ENCODE results near the gene APOBEC4. TPM values are rescaled to one million over a fixed set of nuclear protein-coding genes. Genes with fewer than 3 reads are reported as not detected.
"Not testable (repeated sequence)": the region's sequence is repeated elsewhere in the genome, so short reads cannot be mapped to it uniquely, and the experiment has no call there.

Gene APOBEC4
- total RNA-seq, 2 experiments from 2014 or later: not detected

DNA sequence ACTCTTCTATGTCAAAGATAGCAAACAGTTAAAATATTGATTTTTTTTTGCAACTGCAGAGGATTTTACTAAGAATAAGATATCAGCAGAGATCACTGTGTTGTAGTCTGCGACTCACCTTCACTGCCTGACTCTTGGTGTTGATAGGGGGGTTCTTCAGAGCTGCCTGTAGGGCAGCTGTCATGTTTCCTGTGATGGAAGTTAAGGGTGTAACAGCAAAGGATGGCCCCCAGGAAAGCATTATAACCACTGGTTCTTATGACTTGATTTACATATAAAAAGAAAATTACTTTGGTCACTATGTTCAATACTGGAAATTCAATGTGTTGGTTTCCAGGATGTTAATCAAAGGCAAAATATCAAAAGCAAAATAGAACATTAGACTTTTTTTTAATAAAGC lies 20.2 kb downstream of the APOBEC4 start:
- Mint-ChIP-seq H3K27me3 (peaks cover 4% of the 10 kb centered on the region), H3K9me3 (no peaks in the 10 kb centered on the region), H3K27ac (peak overlapping the region; percentile 92), H3K4me3 (peak overlapping the region; percentile 99), H3K4me1 (peaks cover 52% of the 10 kb centered on the region), H3K36me3 (peaks cover 29% of the 10 kb centered on the region)
- no peak for DNase-seq

DNA sequence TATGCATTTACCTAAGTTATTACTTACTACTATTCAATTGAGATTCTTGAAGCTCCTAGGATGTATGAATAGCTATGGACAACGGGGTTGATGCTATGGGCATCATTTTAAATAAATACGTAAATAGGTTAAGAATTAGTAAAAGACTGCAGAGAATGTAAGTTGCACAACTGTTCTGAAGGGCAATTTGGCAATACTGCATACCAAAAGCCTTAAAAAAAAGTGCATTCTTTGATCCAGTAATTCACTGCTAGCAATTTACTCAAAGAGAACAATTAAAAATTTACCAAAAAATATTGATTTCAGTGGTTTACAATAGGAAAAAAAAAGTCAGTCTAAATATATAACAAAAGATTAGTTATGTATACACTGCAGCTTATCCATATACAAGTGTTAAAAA lies 21.0 kb downstream of the APOBEC4 start:
- peaks cover 53% of the 10 kb centered on the region for H3K4me1 Mint-ChIP-seq
- H3K27me3 Mint-ChIP-seq: peaks cover 4% of the 10 kb centered on the region
- no peak overlapping the region for H3K4me3 Mint-ChIP-seq
- no peaks in the 10 kb centered on the region for H3K9me3 Mint-ChIP-seq
- H3K36me3 Mint-ChIP-seq: peaks cover 29% of the 10 kb centered on the region
- H3K27ac Mint-ChIP-seq: no peak overlapping the region
- DNase-seq: no peak

DNA sequence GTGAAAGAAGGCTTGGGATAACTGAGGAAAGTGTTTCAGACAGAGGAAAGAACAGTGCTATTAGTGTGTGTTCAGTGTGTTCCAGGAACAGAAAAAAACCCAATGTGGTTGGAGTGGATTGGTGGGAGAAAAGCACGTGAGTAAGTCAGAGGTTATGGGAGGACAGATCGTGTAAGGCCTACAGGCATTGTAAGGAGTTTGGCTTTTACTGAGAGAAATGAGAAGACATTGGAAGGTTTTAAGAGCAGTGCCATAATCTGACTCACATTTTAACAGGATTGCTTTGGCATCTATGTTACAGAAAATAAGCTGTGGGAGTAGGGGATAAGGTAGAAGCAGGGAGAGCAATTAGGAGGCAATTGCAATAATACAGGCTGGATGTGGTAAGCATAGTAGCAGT lies 22.4 kb downstream of the APOBEC4 start:
- Mint-ChIP-seq H3K36me3 (peaks cover 29% of the 10 kb centered on the region), H3K4me3 (peak overlapping the region; percentile 9), H3K27me3 (no peaks in the 10 kb centered on the region), H3K27ac (peak overlapping the region; percentile 47), H3K9me3 (no peaks in the 10 kb centered on the region), H3K4me1 (peaks cover 47% of the 10 kb centered on the region)
- DNase-seq: no peak

DNA sequence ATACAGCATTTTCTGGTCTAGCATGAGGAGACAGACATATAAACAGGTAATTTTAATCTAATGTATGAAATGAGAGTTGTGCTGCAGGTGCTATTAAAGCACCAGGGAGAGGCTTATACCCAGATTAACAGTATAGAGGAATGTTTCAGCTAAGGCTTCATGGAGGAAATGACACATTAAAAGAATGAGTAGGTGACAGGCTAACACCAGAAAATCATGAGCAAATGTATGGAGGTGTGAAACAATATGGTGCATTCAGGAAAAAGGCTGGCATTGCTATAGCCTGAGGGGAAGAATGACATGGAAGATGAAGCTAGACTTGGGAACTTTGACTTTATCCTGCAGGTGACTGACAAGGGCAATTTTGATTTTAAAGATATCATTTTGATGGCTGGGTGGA lies 24.6 kb downstream of the APOBEC4 start:
- peaks cover 36% of the 10 kb centered on the region for H3K36me3 Mint-ChIP-seq
- peak overlapping the region; percentile 0 for H3K4me3 Mint-ChIP-seq
- no peaks in the 10 kb centered on the region for H3K27me3 Mint-ChIP-seq
- no peaks in the 10 kb centered on the region for H3K9me3 Mint-ChIP-seq
- no peak for DNase-seq
- H3K27ac Mint-ChIP-seq: peak overlapping the region; percentile 69
- H3K4me1 Mint-ChIP-seq: peaks cover 48% of the 10 kb centered on the region

- H3K27me3 Mint-ChIP-seq, H3K4me3 Mint-ChIP-seq, H3K9me3 Mint-ChIP-seq, DNase-seq: not testable (repeated sequence)
- H3K27ac Mint-ChIP-seq: peak overlapping the region; percentile 29
- peaks cover 35% of the 10 kb centered on the region for H3K36me3 Mint-ChIP-seq
- H3K4me1 Mint-ChIP-seq: peaks cover 44% of the 10 kb centered on the region
Measured at GRCh38 chr1:183626236-183626635, 26.9 kb downstream of the APOBEC4 start.

DNA sequence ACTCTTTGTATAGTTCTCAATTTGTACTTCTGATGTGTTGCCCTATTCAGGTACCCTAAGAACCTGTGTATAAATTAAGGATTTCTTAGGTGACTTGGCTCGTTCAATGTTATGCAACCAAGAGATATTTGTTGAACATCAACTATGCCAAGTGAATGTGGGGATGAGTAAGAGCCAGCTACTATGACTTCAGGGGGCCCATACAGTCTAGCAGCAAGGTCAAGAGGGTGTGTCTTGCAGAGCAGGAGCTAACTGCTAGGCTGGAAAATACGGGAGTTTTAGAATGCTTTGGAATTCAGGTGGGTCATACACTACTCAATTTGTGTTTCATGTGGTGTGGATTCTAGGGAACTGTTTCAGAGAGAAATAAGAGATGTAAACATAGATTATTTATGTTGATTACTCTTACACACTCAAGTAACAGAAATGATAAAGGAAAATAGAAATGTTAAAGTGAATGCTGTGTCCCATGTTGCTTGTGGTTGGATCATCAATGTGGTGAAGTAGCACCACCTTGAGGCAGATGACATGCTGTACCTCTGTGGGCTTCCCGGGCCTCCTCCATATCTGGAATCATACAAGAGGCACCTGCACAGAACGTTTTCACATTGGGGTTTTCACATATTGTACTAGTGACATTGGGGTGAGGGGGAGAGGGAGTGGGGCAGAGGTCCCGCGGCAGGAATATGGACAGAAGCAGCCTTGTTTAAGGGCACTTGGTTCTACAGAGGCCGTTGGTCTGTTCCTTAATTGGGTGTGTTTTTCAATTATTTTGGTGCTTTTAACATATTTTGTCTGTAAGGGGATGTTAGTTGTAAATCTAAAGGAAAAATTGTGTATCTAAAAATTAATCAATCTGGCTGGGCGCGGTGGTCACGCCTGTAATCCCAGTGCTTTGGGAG lies 30.0 kb downstream of the APOBEC4 start:
- peak; percentile 20 for DNase-seq
- peak overlapping the region; percentile 50 for H3K27ac Mint-ChIP-seq
- no peak overlapping the region for H3K4me3 Mint-ChIP-seq
- no peaks in the 10 kb centered on the region for H3K9me3 Mint-ChIP-seq
- peaks cover 24% of the 10 kb centered on the region for H3K4me1 Mint-ChIP-seq
- H3K36me3 Mint-ChIP-seq: peaks cover 16% of the 10 kb centered on the region
- no peaks in the 10 kb centered on the region for H3K27me3 Mint-ChIP-seq

- DNase-seq: no peak
- Mint-ChIP-seq H3K27ac (no peak overlapping the region), H3K36me3 (peaks cover 15% of the 10 kb centered on the region), H3K27me3 (no peaks in the 10 kb centered on the region), H3K9me3 (no peaks in the 10 kb centered on the region), H3K4me1 (peaks cover 19% of the 10 kb centered on the region), H3K4me3 (no peak overlapping the region)
Measured at GRCh38 chr1:183622013-183622412, 31.1 kb downstream of the APOBEC4 start.

GRCh38 chr1:183620311-183620710 lies 32.8 kb downstream of the APOBEC4 start:
- peaks cover 15% of the 10 kb centered on the region for H3K36me3 Mint-ChIP-seq
- no peak overlapping the region for H3K27ac Mint-ChIP-seq
- DNase-seq: no peak
- H3K27me3 Mint-ChIP-seq: no peaks in the 10 kb centered on the region
- H3K4me1 Mint-ChIP-seq: peaks cover 11% of the 10 kb centered on the region
- H3K4me3 Mint-ChIP-seq: no peak overlapping the region
- no peaks in the 10 kb centered on the region for H3K9me3 Mint-ChIP-seq

DNA sequence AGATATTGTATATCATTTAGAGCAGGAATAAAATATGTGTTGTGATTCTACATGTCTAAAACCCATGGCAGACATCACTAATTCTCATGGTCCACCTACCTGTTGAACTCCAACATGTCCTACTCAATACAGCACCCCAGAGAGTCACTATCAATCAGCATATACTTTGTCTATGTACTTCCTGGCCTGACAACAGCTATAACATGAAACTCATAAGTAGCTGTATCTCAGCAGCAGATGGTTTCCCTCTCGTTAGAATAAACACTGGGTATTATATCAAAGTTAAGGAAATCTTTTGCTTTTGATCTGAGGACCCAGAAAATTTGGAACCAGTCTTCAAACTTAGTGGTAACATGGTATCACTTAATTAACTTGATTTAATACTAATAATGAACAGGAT lies 33.3 kb downstream of the APOBEC4 start:
- H3K4me3 Mint-ChIP-seq: no peak overlapping the region
- no peak overlapping the region for H3K27ac Mint-ChIP-seq
- DNase-seq: no peak
- H3K4me1 Mint-ChIP-seq: peaks cover 11% of the 10 kb centered on the region
- H3K36me3 Mint-ChIP-seq: peaks cover 9% of the 10 kb centered on the region
- H3K9me3 Mint-ChIP-seq: no peaks in the 10 kb centered on the region
- H3K27me3 Mint-ChIP-seq: no peaks in the 10 kb centered on the region

DNA sequence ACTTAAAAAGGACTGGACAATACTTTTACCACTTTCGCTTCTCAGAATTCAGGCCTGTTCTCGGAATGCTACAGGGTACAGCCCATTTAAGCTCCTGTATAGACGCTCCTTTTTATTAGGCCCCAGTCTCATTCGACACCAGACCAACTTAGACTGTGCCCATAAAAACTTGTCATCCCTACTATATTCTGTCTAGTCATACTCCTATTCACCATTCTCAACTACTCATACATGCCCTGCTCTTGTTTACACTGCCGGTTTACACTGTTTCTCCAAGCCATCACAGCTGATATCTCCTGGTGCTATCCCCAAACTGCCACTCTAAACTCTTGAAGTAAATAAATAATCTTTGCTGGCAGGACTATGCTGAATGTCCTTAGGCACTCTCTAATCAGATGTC lies 34.9 kb downstream of the APOBEC4 start:
- not testable (repeated sequence) for H3K36me3 Mint-ChIP-seq, H3K27me3 Mint-ChIP-seq, H3K9me3 Mint-ChIP-seq, H3K27ac Mint-ChIP-seq, H3K4me1 Mint-ChIP-seq, DNase-seq, H3K4me3 Mint-ChIP-seq

- H3K27me3 Mint-ChIP-seq, H3K27ac Mint-ChIP-seq, DNase-seq, H3K4me1 Mint-ChIP-seq, H3K9me3 Mint-ChIP-seq, H3K4me3 Mint-ChIP-seq, H3K36me3 Mint-ChIP-seq: not testable (repeated sequence)
Measured at GRCh38 chr1:183612975-183613374, 40.1 kb downstream of the APOBEC4 start.

- H3K27ac Mint-ChIP-seq: no peak overlapping the region
- H3K4me1 Mint-ChIP-seq: no peaks in the 10 kb centered on the region
- H3K9me3 Mint-ChIP-seq: no peaks in the 10 kb centered on the region
- no peak for DNase-seq
- no peaks in the 10 kb centered on the region for H3K36me3 Mint-ChIP-seq
- no peak overlapping the region for H3K4me3 Mint-ChIP-seq
- H3K27me3 Mint-ChIP-seq: no peaks in the 10 kb centered on the region
Measured at GRCh38 chr1:183612407-183612806, 40.7 kb downstream of the APOBEC4 start.

DNA sequence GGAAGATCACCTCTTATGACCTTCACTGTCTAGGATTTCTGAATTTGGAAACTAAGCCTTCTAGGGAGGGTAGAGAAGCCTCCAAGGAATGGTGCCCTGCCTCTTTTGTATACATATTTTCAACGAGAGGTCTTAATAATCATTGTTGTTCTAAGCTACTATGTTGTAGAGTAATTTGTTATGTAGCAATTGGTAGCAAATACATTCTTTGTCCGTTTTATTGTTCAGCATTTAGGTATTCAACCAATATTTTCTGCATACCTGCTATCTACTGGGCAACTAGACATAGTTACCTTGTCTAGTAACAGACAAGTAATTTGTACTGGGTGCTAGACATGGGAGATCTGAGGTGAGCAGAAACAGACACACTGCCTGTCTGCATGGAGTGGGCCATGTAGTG lies 42.1 kb downstream of the APOBEC4 start:
- H3K9me3 Mint-ChIP-seq: no peaks in the 10 kb centered on the region
- H3K4me1 Mint-ChIP-seq: no peaks in the 10 kb centered on the region
- H3K27ac Mint-ChIP-seq: no peak overlapping the region
- no peak overlapping the region for H3K4me3 Mint-ChIP-seq
- no peak for DNase-seq
- no peaks in the 10 kb centered on the region for H3K27me3 Mint-ChIP-seq
- no peaks in the 10 kb centered on the region for H3K36me3 Mint-ChIP-seq

GRCh38 chr1:183609759-183610452 lies 43.2 kb downstream of the APOBEC4 start:
- Mint-ChIP-seq H3K4me1 (no peaks in the 10 kb centered on the region), H3K27me3 (peaks cover 5% of the 10 kb centered on the region), H3K27ac (no peak overlapping the region), H3K4me3 (no peak overlapping the region), H3K36me3 (no peaks in the 10 kb centered on the region), H3K9me3 (no peaks in the 10 kb centered on the region)
- DNase-seq: no peak

GRCh38 chr1:183609313-183609712 lies 43.8 kb downstream of the APOBEC4 start:
- no peaks in the 10 kb centered on the region for H3K4me1 Mint-ChIP-seq
- H3K27me3 Mint-ChIP-seq: peaks cover 5% of the 10 kb centered on the region
- DNase-seq: no peak
- no peaks in the 10 kb centered on the region for H3K36me3 Mint-ChIP-seq
- H3K9me3 Mint-ChIP-seq: no peaks in the 10 kb centered on the region
- H3K4me3 Mint-ChIP-seq: no peak overlapping the region
- no peak overlapping the region for H3K27ac Mint-ChIP-seq
